Transverse colon (tissue), 3 donors: ENCODE measurements around the gene TMPRSS9.

Source experiments
- CTCF ChIP-seq, 5 experiments: fragments of 200-600 bp in 3 of 5; fragments of 450-650 bp in 2 of 5; sonication (generic) in 3 of 5; IDR thresholded peaks; 1 replicate in 2 of 5; 2 replicates in 3 of 5; pipeline ENCODE4 v1.5.1; 2016 to 2017; ENCODE audit warnings: antibody characterized with exemption in 5 of 5, inconsistent platforms in 3 of 5, mild to moderate bottlenecking in 2 of 5, moderate library complexity in 1 of 5
- POLR2A ChIP-seq: fragments of 450-650 bp; IDR thresholded peaks from one replicate; pipeline ENCODE4 v1.6.1; 2016; ENCODE audit warnings: antibody characterized with exemption, mild to moderate bottlenecking, moderate library complexity

- TF ChIP-seq POLR2A: no peak
- no peak for TF ChIP-seq CTCF (IDR thresholded peaks at IDR 0.05)
Observed at GRCh38 chr19:2345794-2346663, 14.0 kb upstream of the TMPRSS9 start.
